ENCODE data around the gene SOX30. TPM values are rescaled to one million over a fixed set of nuclear protein-coding genes. Genes with fewer than 3 reads are reported as not detected.

SOX30 gene
- total RNA-seq, 2 experiments from 2014 or later: 0.16 to 0.29 TPM

DNA sequence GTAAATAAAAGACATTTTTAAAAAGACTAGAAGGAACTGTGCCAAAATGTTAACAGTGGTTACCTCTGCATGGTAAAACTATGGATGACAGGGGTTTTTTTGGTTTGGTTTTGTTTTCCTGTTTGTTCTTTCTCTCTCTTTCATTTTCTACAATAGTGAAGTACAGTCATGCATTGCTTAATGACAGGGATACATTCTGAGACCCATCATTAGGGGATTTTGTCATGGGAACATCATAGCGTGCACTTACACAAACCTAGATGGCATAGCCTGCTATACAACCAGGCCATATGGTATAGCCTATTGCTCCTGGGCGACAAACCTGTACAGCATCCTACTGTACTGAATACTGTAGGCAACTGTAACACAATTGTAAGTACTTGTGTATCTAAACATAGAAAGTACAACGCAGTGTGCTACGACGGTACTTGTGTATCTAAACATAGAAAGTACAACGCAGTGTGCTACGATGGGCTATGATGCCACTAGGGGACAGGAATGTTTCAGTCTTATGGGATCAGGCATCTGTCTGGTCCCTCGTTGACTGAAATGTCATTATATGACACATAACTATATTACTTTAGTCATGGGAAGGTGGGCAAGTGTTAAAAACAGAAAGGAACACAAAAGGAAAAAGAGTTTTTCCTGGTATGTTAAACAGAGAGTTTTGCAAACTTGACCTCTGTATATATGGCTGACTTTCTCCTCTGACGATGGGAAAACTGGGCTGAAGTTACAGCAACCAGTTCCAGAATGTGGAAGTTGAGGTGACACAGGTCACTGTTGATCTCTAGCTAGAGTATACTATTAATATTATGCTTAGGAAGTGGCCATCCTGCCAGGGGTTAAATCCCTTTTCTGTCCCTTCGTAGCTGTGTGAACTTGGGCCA is 69.3 kb downstream of the SOX30 start:
- no peak for DNase-seq (ENCODE audit: low spot score)
- peaks cover 4% of the 10 kb centered on the region for H3K4me1 ChIP-seq (ENCODE audit: insufficient read depth, low read length, poor library complexity, severe bottlenecking)
- POLR2A ChIA-PET: interaction anchor here (0.6 kb wide), 2 partner anchors 246 to 683 kb away, joined by 4 to 5 read pairs; no protein-coding TSS in a partner anchor

DNA sequence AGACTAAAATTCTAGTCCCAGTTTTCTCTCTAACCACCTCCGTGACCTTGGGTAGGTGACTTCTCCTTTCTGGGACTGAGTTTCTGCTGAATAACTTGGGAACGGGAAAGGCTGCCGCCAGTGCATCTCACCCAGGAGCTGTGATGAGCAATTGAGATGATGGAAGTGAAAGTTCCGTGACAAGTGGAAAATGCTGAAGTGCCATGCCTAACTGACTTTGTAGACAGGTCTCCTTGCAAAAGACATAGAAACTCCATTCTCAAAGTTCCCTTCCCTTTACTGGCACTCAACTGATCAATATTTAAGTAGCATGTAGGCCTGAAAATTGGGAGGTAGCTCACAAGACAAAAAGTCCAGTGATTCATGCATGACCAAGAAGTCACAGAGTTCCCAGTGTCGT is 70.3 kb downstream of the SOX30 start:
- Histone ChIP-seq H3K79me2 (ENCODE audit: insufficient read depth, low read depth, low read length) (no peaks in the 10 kb centered on the region), H3K27ac (ENCODE audit: low read depth, low read length, poor library complexity, severe bottlenecking) (no peak overlapping the region), H3K4me2 (ENCODE audit: low read length) (no peak overlapping the region), H3K9me2 (ENCODE audit: insufficient read depth, low read length) (no peaks in the 10 kb centered on the region), H3K4me3 (ENCODE audit: low read depth, low read length, poor library complexity, severe bottlenecking) (no peak overlapping the region), H3K4me1 (ENCODE audit: insufficient read depth, low read length, poor library complexity, severe bottlenecking) (peaks cover 9% of the 10 kb centered on the region), H4K20me1 (ENCODE audit: insufficient read depth, low read length) (no peaks in the 10 kb centered on the region), H2AFZ (ENCODE audit: low read length) (no peak overlapping the region), H3K36me3 (ENCODE audit: insufficient read depth, low read length) (no peaks in the 10 kb centered on the region), H3K9me3 (ENCODE audit: low read length) (no peaks in the 10 kb centered on the region)
- POLR2A ChIA-PET: interaction anchor here (0.6 to 1.5 kb wide), 2 partner anchors 9 to 247 kb away, joined by 4 to 10 read pairs; no protein-coding TSS in a partner anchor
- intact Hi-C loops (cut with micrococcal nuclease; ENCODE audit: unreplicated experiment): no loop called here
- no TSS peak for BruUV-seq (replicated peaks)
- no peak for DNase-seq (ENCODE audit: low spot score)
- TF ChIP-seq, protein P1, sequence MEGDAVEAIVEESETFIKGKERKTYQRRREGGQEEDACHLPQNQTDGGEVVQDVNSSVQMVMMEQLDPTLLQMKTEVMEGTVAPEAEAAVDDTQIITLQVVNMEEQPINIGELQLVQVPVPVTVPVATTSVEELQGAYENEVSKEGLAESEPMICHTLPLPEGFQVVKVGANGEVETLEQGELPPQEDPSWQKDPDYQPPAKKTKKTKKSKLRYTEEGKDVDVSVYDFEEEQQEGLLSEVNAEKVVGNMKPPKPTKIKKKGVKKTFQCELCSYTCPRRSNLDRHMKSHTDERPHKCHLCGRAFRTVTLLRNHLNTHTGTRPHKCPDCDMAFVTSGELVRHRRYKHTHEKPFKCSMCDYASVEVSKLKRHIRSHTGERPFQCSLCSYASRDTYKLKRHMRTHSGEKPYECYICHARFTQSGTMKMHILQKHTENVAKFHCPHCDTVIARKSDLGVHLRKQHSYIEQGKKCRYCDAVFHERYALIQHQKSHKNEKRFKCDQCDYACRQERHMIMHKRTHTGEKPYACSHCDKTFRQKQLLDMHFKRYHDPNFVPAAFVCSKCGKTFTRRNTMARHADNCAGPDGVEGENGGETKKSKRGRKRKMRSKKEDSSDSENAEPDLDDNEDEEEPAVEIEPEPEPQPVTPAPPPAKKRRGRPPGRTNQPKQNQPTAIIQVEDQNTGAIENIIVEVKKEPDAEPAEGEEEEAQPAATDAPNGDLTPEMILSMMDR (conservative IDR thresholded peaks at IDR 0.05; ENCODE audit: low read length): no peak
- no peak for TF ChIP-seq EZH2phosphoT487 (IDR thresholded peaks at IDR 0.05; ENCODE audit: borderline replicate concordance, low read depth, low read length)
- CTCF ChIA-PET (ENCODE audit: unreplicated experiment): no interaction called here

More for the DNA sequence above, 69.3 kb downstream of the SOX30 start:
- Histone ChIP-seq H2AFZ (ENCODE audit: low read length) (no peak overlapping the region), H3K79me2 (ENCODE audit: insufficient read depth, low read depth, low read length) (no peaks in the 10 kb centered on the region), H3K4me3 (ENCODE audit: low read depth, low read length, poor library complexity, severe bottlenecking) (no peak overlapping the region), H3K36me3 (ENCODE audit: insufficient read depth, low read length) (no peaks in the 10 kb centered on the region), H3K9me3 (ENCODE audit: low read length) (no peaks in the 10 kb centered on the region), H3K4me2 (ENCODE audit: low read length) (no peak overlapping the region), H3K9me2 (ENCODE audit: insufficient read depth, low read length) (no peaks in the 10 kb centered on the region), H3K27ac (ENCODE audit: low read depth, low read length, poor library complexity, severe bottlenecking) (no peak overlapping the region), H4K20me1 (ENCODE audit: insufficient read depth, low read length) (no peaks in the 10 kb centered on the region)
- BruUV-seq (replicated peaks): no TSS peak
- TF ChIP-seq, protein P1 (conservative IDR thresholded peaks at IDR 0.05; ENCODE audit: low read length): peak; percentile 21; the same call in 1 of the 2 replicates
- no peak for TF ChIP-seq EZH2phosphoT487 (IDR thresholded peaks at IDR 0.05; ENCODE audit: borderline replicate concordance, low read depth, low read length)
- CTCF ChIA-PET (ENCODE audit: unreplicated experiment): interaction anchor here (0.7 kb wide), 1 partner anchor 10 kb away, joined by 3 read pairs; no protein-coding TSS in a partner anchor
- intact Hi-C loops (cut with micrococcal nuclease; ENCODE audit: unreplicated experiment): no loop called here
